BLaER1 (cell line): ENCODE measurements around the gene CDH24.

Experiments used
- H3K27ac ChIP-seq: shearing (Covaris generic); formaldehyde crosslinking; 2 replicates; pipeline ENCODE4 v1.8.1; 2022
- H3K27me3 ChIP-seq: shearing (Covaris generic); formaldehyde crosslinking; 2 replicates; pipeline ENCODE4 v1.8.1; 2022
- H3K36me3 ChIP-seq: shearing (Covaris generic); formaldehyde crosslinking; 2 replicates; pipeline ENCODE4 v1.8.1; 2022
- H3K4me1 ChIP-seq: shearing (Covaris generic); formaldehyde crosslinking; 2 replicates; pipeline ENCODE4 v1.8.1; 2022
- H3K4me2 ChIP-seq: shearing (Covaris generic); formaldehyde crosslinking; 2 replicates; pipeline ENCODE4 v1.8.1; 2022
- H3K4me3 ChIP-seq: shearing (Covaris generic); formaldehyde crosslinking; 2 replicates; pipeline ENCODE4 v1.8.1; 2022
- H3K9ac ChIP-seq: shearing (Covaris generic); formaldehyde crosslinking; 2 replicates; pipeline ENCODE4 v1.8.1; 2022
- H3K9me3 ChIP-seq: shearing (Covaris generic); formaldehyde crosslinking; 2 replicates; pipeline ENCODE4 v1.8.1; 2022
- H4K20me1 ChIP-seq: shearing (Covaris generic); formaldehyde crosslinking; 2 replicates; pipeline ENCODE4 v1.8.1; 2022
- Cebpa-rat ChIP-seq: shearing (Covaris generic); IDR thresholded peaks from 2 replicates; pipeline ENCODE4 v1.8.1; 2022

The CDH24 gene

DNA sequence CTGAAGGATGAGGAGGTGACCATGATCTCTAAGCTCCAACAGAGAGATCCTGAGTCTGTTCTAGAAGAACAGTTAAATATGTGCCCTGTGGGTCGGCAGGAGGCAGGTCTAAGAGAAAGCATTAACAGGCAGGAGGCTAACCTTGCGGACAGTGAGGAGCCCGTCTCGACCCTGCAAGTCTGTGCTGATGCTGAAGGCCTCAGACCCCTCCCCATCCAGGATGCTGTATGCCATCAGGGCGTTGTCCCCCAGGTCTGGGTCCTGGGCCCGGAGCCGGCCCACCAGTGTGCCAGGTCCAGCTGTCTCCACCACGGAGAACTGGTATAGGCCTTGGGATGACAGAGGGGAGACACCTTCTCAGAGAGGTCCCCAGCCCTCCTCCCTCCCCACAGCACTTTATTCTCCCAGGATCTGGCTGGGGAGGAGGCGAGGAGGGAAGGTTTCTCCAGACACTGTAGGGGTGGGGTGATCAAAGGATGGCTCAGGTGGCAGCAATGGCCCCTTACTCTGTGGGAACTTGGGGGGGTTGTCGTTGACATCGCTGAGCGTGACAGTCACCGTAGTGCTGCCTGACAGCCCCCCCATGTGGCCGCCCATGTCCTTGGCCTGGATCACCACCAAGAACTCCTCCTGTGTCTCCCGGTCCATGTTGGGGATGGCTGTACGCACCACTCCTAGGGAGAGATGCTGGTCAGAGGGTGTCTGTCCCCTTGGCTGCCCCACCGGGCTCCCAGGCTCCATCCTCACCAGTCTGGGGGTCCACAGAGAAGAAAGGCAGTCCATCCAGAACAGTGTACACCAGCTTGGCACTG lies 3.1 kb downstream of the CDH24 start:
- no peak overlapping the region for H3K4me3 ChIP-seq
- peaks cover 19% of the 10 kb centered on the region for H3K36me3 ChIP-seq
- H3K4me2 ChIP-seq: no peak overlapping the region
- no peak for TF ChIP-seq Cebpa-rat
- H3K27me3 ChIP-seq: 0 out of 2 replicates have a peak, but pooled peaks cover 7% of the 10 kb centered on the region
- H3K4me1 ChIP-seq: peaks cover 36% of the 10 kb centered on the region
- no peaks in the 10 kb centered on the region for H3K9me3 ChIP-seq
- H3K27ac ChIP-seq: no peak overlapping the region
- peaks cover 17% of the 10 kb centered on the region for H4K20me1 ChIP-seq
- H3K9ac ChIP-seq: no peak overlapping the region

DNA sequence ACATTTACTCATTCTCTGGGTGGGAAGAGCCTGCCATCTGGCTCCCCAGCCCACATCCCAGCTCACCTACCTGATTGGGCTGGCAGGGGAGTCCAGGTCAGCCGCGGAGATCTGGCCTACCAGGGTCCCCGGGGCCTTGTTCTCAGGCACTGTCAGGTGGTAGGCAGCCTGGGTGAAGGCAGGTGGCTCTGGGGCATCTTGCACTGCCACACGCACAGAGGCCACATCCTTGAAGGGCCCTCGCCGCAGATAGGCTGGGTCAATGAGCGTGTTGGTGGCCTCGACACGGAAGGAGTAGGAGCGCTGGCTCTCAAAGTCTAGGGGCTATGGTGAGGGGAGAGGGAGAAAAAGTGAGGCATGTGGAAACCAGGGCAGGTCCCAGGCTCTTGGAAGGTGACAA lies 3.9 kb downstream of the CDH24 start:
- Histone ChIP-seq H3K36me3 (peaks cover 18% of the 10 kb centered on the region), H3K4me2 (no peak overlapping the region), H3K9ac (no peak overlapping the region), H3K9me3 (no peaks in the 10 kb centered on the region), H4K20me1 (peaks cover 9% of the 10 kb centered on the region), H3K27me3 (0 out of 2 replicates have a peak, but pooled peaks cover 7% of the 10 kb centered on the region), H3K27ac (no peak overlapping the region), H3K4me1 (peaks cover 28% of the 10 kb centered on the region), H3K4me3 (no peak overlapping the region)
- TF ChIP-seq Cebpa-rat: no peak

DNA sequence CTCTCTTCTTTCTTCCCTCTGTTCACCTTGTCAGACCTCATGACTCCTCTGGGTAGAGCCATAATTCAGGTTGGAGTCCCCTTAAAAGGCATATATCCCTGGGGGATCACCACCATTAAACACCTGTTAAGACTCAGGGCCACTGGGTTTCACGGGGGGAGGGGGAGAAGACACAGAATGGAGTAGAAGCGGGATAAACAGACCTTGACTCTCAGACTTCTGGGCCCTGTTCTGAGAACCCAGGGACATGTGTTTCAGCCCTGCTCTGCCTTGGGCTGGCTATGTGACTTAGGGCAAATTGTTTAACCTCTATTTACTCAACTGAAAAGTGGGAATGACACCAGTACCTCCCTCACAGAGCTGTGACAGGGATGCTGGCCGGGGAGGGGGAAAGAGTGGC lies 4.6 kb downstream of the CDH24 start:
- Histone ChIP-seq H3K36me3 (peaks cover 23% of the 10 kb centered on the region), H3K4me2 (no peak overlapping the region), H3K4me3 (no peak overlapping the region), H4K20me1 (peaks cover 1% of the 10 kb centered on the region), H3K27ac (no peak overlapping the region), H3K27me3 (0 out of 2 replicates have a peak, but pooled peaks cover 7% of the 10 kb centered on the region), H3K9me3 (no peaks in the 10 kb centered on the region), H3K4me1 (peaks cover 22% of the 10 kb centered on the region), H3K9ac (no peak overlapping the region)
- no peak for TF ChIP-seq Cebpa-rat

DNA sequence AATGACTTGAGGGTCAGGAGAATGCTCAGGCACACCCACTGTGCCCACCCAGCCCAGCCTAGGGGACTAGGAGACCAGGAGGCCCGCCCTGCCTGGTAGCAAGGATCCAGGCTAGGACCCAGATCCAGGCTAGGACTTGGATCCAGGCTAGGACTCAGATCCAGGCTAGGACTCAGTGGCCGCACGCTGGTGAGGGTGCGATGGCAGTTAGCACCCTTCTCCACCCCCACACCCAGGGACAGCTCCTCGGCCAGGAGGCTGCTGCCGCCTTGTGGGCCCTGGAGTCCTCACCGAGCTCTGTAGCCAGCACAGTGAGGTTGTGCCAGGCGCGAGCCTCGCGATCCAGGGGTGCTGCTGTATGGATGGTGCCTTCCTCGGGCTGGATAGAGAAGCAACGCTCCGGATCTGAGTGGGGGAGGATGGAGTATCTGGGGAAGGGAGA lies 5.1 kb downstream of the CDH24 start:
- Histone ChIP-seq H3K9ac (no peak overlapping the region), H3K4me3 (no peak overlapping the region), H3K36me3 (peaks cover 25% of the 10 kb centered on the region), H3K27me3 (0 out of 2 replicates have a peak, but pooled peaks cover 7% of the 10 kb centered on the region), H3K4me2 (no peak overlapping the region), H4K20me1 (no peaks in the 10 kb centered on the region; the same call in 1 of the 2 replicates), H3K9me3 (no peaks in the 10 kb centered on the region), H3K4me1 (peaks cover 21% of the 10 kb centered on the region), H3K27ac (no peak overlapping the region)
- TF ChIP-seq Cebpa-rat: no peak

DNA sequence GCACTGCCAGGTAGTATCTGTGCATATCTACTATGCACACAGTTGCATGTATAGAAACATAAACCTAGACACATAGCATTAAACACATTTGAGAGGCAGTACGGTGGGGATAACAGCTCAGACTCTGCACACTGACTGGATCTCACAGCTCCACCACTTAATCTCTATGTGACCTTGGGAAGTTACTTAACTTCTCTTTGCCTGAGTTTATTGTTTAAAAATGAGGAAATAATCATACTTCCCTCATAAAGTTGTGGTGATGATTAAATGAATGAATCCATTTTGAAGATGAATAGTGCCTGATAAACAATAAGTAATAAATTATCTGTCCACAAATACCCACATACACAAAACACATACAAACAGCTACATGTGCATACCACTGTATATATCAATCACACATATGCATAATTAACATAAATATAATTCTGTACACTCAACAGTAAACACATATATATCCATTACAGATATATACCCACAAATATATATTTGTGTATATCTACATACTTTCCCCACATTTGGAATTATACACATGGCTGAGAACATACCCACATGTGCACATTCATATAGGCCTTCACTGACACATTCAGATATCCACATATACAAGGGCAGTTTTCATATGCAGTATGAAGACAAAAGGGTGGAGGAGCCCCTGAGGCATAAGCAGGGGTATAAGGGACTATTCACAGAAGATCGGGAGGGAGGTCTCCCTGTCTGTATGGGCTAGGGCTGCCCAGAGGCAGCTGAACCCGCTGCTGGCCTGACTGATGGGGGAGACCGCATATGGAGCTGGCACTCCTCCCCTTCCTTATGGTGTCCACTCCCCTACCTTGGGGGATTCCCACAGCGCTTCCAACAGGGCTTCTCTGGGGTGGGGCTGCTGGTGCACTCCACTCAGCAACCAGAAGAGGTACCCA lies 5.9 kb downstream of the CDH24 start:
- Histone ChIP-seq H3K9ac (no peak overlapping the region), H3K4me3 (no peak overlapping the region), H3K27me3 (no peaks in the 10 kb centered on the region), H3K4me1 (peaks cover 13% of the 10 kb centered on the region), H3K27ac (no peak overlapping the region), H3K36me3 (peaks cover 25% of the 10 kb centered on the region), H3K9me3 (no peaks in the 10 kb centered on the region), H3K4me2 (no peak overlapping the region), H4K20me1 (no peaks in the 10 kb centered on the region; the same call in 1 of the 2 replicates)
- TF ChIP-seq Cebpa-rat: no peak

DNA sequence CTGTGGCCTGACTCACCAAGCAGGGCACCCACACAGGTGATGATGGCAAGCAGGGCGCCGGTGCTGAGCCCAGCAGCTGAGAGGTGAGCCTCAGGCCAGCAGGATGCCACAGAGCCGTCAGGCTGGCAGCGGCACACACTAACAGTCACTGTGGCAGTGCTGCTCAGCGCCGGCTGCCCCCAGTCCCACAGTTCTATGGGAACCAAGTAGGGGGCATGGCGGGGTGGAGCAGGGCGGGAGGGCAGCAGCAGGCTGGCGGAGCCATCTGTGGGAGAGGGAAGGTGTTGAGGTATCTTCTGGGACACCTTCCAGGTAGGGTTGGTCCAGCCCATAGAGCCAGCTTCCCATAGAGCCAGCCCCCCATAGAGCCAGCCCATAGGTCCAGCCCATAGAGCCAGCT lies 8.3 kb downstream of the CDH24 start:
- H3K4me2 ChIP-seq: no peak overlapping the region
- H3K9me3 ChIP-seq: no peaks in the 10 kb centered on the region
- no peak overlapping the region for H3K4me3 ChIP-seq
- H3K9ac ChIP-seq: no peak overlapping the region
- no peaks in the 10 kb centered on the region for H3K27me3 ChIP-seq
- H3K36me3 ChIP-seq: peaks cover 25% of the 10 kb centered on the region
- TF ChIP-seq Cebpa-rat: no peak
- no peak overlapping the region for H3K27ac ChIP-seq
- no peaks in the 10 kb centered on the region for H4K20me1 ChIP-seq
- no peaks in the 10 kb centered on the region; the same call in 1 of the 2 replicates for H3K4me1 ChIP-seq

DNA sequence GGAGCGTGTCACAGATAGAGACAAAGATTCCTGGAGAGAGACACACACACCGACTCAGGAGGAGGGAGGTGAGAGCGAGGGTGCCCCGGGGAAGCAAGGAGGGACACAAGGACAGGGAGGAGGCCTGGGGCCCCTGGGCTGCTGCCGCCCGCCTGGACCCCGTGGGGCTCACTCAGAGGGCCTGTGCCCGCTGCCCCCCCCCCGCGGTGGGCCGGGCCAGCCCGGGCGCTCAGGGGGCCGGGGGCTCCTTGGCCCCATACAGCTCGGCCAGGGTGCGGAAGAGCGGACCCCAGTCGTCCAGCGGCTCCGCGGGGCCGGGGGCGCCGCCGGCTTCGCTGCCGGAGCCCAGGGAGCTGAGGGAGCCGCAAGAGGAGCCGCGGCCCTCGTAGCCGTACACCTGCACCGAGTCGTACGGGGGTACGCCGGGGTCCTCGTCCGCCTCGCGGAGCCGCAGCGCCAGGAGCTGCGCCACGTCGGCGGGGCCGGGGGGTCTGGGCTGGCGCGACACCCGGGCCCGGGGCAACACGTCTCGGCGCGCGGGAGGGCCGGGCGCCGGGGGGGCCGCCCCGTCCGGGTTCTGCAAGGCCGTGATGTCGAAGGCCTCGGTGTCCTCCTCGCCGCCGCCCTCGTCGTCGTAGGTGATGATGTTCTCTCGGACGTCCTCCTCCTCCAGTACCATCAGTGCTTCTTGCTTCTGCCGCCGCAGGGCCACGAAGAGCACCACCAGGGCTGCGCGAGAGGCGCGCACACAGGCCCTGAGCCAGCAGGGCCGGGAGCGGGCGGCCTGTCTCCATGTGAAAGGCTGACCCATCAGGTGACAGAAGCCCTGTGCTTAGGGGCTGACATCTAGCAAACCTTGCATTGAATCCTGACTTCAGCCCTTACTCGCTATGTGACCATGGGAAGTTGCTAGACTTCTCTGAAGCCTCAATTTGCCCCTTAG lies 9.3 kb downstream of the CDH24 start:
- no peak for TF ChIP-seq Cebpa-rat
- Histone ChIP-seq H3K4me2 (no peak overlapping the region), H3K27me3 (no peaks in the 10 kb centered on the region), H4K20me1 (no peaks in the 10 kb centered on the region), H3K9ac (0 out of 2 replicates have a peak overlapping the region, but pooled peaks have one; percentile 19), H3K4me1 (no peaks in the 10 kb centered on the region; the same call in 1 of the 2 replicates), H3K9me3 (no peaks in the 10 kb centered on the region), H3K27ac (no peak overlapping the region), H3K4me3 (no peak overlapping the region), H3K36me3 (peaks cover 23% of the 10 kb centered on the region)

DNA sequence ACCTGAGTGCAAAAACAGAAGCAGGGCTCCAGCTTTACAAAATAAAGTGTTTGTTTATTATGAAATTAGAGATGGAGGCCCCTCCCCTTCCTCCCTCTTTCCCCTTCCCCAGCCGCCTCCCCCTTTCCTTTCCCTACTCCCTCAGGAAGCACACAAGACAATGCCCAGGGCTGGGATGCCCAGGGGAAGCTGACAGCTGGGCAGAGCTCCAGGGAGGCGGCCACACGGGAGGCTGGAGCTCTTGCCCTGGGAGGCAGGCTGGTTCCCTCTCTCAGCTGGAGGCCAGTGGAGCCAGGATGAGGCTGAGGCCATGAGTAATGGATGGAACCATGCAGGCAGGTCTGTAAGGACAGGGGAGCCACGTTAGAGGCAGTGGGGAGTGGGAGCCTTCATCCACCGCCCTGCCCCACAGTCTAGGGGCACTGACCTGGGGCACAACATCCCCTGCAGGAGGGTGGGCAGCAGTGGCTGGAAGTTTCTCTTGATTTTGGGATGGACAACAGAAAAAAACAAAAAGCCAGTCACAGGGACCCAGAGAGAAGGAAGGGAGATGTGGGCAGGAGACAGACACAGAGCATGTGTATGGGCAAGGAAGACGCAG lies 10.2 kb downstream of the CDH24 start:
- no peak for TF ChIP-seq Cebpa-rat
- no peak overlapping the region for H3K4me2 ChIP-seq
- H3K9ac ChIP-seq: 0 out of 2 replicates have a peak overlapping the region, but pooled peaks have one; percentile 19

More for the DNA sequence above, 10.2 kb downstream of the CDH24 start:
- Histone ChIP-seq H3K4me1 (no peaks in the 10 kb centered on the region; the same call in 1 of the 2 replicates), H3K9me3 (no peaks in the 10 kb centered on the region), H3K4me3 (no peak overlapping the region), H4K20me1 (no peaks in the 10 kb centered on the region), H3K27me3 (no peaks in the 10 kb centered on the region), H3K27ac (no peak overlapping the region), H3K36me3 (peaks cover 22% of the 10 kb centered on the region)
